Measurements from ENCODE around the gene BLID.

DNA sequence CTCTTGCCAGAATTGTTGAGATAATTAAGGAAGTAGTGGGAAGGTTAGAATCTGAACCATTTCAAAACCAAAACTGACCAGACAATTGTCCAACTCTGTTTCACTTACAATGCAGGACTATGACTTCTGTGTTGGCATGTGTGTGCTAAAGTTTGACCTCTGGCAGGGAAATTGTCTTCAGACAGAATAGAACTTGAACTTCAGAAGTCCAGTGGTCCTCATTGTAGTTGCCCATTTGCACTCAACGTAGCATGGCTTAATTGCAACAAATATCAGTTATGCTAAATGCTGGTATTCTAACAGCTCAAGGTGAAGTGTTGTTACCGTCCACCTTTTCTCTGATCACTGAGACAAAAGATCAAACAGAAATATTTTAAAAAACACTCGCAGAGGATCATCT lies 47.2 kb downstream of the BLID start:
- TF ChIP-seq EZH2phosphoT487 (IDR thresholded peaks at IDR 0.05) (no peak), EZH2 (IDR thresholded peaks at IDR 0.05) (no peak)
- TF ChIP-seq, protein P1, sequence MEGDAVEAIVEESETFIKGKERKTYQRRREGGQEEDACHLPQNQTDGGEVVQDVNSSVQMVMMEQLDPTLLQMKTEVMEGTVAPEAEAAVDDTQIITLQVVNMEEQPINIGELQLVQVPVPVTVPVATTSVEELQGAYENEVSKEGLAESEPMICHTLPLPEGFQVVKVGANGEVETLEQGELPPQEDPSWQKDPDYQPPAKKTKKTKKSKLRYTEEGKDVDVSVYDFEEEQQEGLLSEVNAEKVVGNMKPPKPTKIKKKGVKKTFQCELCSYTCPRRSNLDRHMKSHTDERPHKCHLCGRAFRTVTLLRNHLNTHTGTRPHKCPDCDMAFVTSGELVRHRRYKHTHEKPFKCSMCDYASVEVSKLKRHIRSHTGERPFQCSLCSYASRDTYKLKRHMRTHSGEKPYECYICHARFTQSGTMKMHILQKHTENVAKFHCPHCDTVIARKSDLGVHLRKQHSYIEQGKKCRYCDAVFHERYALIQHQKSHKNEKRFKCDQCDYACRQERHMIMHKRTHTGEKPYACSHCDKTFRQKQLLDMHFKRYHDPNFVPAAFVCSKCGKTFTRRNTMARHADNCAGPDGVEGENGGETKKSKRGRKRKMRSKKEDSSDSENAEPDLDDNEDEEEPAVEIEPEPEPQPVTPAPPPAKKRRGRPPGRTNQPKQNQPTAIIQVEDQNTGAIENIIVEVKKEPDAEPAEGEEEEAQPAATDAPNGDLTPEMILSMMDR (IDR thresholded peaks at IDR 0.05): no peak
